Measurements from ENCODE around the gene COBLL1. TPM values are rescaled to one million over a fixed set of nuclear protein-coding genes. Genes with fewer than 3 reads are reported as not detected.
"Not testable (repeated sequence)": the region's sequence is repeated elsewhere in the genome, so short reads cannot be mapped to it uniquely, and the experiment has no call there.

Gene COBLL1
- total RNA-seq, 1 experiment from 2014 or later: 8.0 TPM

DNA sequence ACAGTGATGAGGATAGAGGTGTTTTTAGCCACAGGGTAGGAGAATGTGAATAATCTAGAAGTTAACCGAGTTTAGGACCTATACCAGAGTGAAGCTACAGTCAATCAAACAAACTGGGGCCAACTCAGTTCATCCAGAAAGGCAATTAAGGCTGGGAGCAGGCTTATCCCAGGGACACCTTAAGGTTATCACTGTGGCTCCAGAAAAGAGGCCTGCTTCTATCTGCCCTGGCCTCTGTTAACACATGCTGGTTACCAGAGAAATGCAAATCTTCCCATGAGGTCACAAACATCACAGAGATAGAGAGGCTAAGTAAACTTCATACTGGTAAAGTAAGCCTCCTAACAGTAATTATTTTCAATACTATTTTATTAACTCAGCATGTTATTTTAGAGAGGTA lies 127.2 kb downstream of the COBLL1 start:
- no peaks in the 10 kb centered on the region for H3K27me3 ChIP-seq (ENCODE audit: insufficient read depth, low read depth)
- H3K27ac ChIP-seq: no peak overlapping the region
- BruUV-seq (replicated peaks): no TSS peak
- DNase-seq: no peak
- ChIA-PET POLR2A (ENCODE audit: unreplicated experiment) (no interaction called here), CTCF (interaction anchor here (0.6 kb wide), 1 partner anchor 1533 kb away, joined by 8 read pairs; no protein-coding TSS in a partner anchor)
- no peak overlapping the region for H3K4me2 ChIP-seq
- no peaks in the 10 kb centered on the region for H3K79me2 ChIP-seq (ENCODE audit: low read depth)
- TF ChIP-seq, protein P1, sequence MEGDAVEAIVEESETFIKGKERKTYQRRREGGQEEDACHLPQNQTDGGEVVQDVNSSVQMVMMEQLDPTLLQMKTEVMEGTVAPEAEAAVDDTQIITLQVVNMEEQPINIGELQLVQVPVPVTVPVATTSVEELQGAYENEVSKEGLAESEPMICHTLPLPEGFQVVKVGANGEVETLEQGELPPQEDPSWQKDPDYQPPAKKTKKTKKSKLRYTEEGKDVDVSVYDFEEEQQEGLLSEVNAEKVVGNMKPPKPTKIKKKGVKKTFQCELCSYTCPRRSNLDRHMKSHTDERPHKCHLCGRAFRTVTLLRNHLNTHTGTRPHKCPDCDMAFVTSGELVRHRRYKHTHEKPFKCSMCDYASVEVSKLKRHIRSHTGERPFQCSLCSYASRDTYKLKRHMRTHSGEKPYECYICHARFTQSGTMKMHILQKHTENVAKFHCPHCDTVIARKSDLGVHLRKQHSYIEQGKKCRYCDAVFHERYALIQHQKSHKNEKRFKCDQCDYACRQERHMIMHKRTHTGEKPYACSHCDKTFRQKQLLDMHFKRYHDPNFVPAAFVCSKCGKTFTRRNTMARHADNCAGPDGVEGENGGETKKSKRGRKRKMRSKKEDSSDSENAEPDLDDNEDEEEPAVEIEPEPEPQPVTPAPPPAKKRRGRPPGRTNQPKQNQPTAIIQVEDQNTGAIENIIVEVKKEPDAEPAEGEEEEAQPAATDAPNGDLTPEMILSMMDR (conservative IDR thresholded peaks at IDR 0.05): no peak
- TF ChIP-seq EZH2 (IDR thresholded peaks at IDR 0.05; ENCODE audit: low read depth): no peak
- H3K36me3 ChIP-seq (ENCODE audit: low read depth): no peaks in the 10 kb centered on the region
- no peaks in the 10 kb centered on the region for H3K9me2 ChIP-seq (ENCODE audit: insufficient read depth)
- H3F3A ChIP-seq (ENCODE audit: insufficient read depth, low read depth): no peaks in the 10 kb centered on the region
- H3K4me3 ChIP-seq: no peak overlapping the region
- H4K20me1 ChIP-seq (ENCODE audit: insufficient read depth): no peaks in the 10 kb centered on the region
- H2AFZ ChIP-seq: no peak overlapping the region
- H3K9me3 ChIP-seq (ENCODE audit: insufficient read depth, low read depth): no peaks in the 10 kb centered on the region
- no peaks in the 10 kb centered on the region for H3K4me1 ChIP-seq (replicated peaks; ENCODE audit: insufficient read depth)
- intact Hi-C loops (cut with micrococcal nuclease; ENCODE audit: unreplicated experiment): no loop called here

DNA sequence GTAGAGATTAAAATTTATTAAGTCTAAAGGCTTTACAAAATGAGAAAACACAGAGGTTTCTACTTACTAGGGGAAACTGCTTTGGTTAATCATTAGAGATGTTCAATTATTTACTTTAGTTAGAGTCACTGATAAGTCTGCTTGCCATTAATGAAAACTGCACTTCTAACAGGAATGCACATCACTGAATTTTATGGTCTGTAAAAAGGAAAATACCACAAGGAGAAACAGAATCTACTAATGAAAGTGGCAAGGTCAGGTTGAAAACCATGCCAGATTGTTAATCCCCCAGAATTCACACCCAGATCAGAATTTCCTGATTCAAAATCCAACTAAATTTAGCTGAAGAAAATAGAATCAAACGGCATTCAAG lies 129.9 kb downstream of the COBLL1 start:
- POLR2A ChIA-PET (ENCODE audit: unreplicated experiment): no interaction called here

DNA sequence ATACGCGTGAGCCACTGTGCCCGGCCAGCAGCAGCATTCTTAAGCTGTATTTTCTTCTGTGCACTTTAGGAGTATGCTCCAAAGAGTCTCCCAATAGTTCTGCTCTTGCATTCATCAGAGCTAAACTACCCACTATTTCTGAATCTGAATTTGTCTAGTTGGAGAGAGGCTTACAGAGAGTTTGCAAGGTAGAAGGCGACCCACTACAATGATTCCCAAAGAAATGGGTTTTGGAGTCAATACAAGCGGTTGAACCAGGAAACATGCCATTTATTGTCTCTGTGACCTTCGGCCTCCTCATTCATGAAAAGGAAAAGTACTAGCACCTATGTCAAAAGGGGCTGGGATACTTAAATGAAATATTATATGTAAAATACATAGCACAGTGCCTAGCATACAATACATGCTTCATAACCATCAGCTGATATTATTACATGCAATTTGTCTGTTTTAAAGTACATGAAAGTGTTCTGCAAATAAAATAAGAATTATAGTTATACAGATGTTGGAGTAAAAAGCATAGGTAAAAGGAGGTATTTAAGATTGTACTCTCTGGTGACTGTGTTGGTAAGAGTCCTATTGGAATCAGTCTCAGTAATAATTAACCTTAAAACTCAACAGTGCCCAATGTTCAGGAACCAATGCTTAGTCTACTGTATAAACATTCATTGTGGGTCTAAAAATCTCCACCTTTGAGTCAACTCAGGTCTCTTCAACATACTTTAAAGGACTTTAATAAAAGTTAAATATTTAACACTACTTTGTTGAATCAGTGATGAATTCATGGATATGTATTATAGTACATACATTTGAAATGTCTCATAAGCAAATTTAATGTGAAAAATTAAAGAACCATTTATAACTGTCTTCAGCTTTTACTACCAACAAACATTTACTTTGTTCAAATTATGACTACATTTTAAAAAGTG lies 130.5 kb downstream of the COBLL1 start:
- ChIA-PET POLR2A (ENCODE audit: unreplicated experiment) (no interaction called here), CTCF (no interaction called here)
- no TSS peak for BruUV-seq (replicated peaks)
- TF ChIP-seq, protein P1 (conservative IDR thresholded peaks at IDR 0.05): no peak
- no peak for TF ChIP-seq EZH2 (IDR thresholded peaks at IDR 0.05; ENCODE audit: low read depth)
- Histone ChIP-seq H3K4me1 (replicated peaks; ENCODE audit: insufficient read depth) (no peaks in the 10 kb centered on the region), H3K27ac (no peak overlapping the region), H3K4me2 (no peak overlapping the region), H3K9me2 (ENCODE audit: insufficient read depth) (no peaks in the 10 kb centered on the region), H3K36me3 (ENCODE audit: low read depth) (no peaks in the 10 kb centered on the region), H3F3A (ENCODE audit: insufficient read depth, low read depth) (no peaks in the 10 kb centered on the region), H3K27me3 (ENCODE audit: insufficient read depth, low read depth) (no peaks in the 10 kb centered on the region), H3K9me3 (ENCODE audit: insufficient read depth, low read depth) (no peaks in the 10 kb centered on the region), H3K4me3 (no peak overlapping the region), H2AFZ (no peak overlapping the region), H3K79me2 (ENCODE audit: low read depth) (no peaks in the 10 kb centered on the region), H4K20me1 (ENCODE audit: insufficient read depth) (no peaks in the 10 kb centered on the region)
- no peak for DNase-seq
- intact Hi-C loops (cut with micrococcal nuclease; ENCODE audit: unreplicated experiment): no loop called here

More for the DNA sequence above, 129.9 kb downstream of the COBLL1 start:
- Histone ChIP-seq H3K9me3 (ENCODE audit: insufficient read depth, low read depth) (no peaks in the 10 kb centered on the region), H3K79me2 (ENCODE audit: low read depth) (no peaks in the 10 kb centered on the region), H3F3A (ENCODE audit: insufficient read depth, low read depth) (no peaks in the 10 kb centered on the region), H3K4me1 (replicated peaks; ENCODE audit: insufficient read depth) (no peaks in the 10 kb centered on the region), H3K27ac (no peak overlapping the region), H3K4me3 (no peak overlapping the region), H2AFZ (no peak overlapping the region), H3K36me3 (ENCODE audit: low read depth) (no peaks in the 10 kb centered on the region), H3K4me2 (no peak overlapping the region), H3K27me3 (ENCODE audit: insufficient read depth, low read depth) (no peaks in the 10 kb centered on the region), H3K9me2 (ENCODE audit: insufficient read depth) (no peaks in the 10 kb centered on the region), H4K20me1 (ENCODE audit: insufficient read depth) (no peaks in the 10 kb centered on the region)
- no peak for DNase-seq
- TF ChIP-seq, protein P1 (conservative IDR thresholded peaks at IDR 0.05): no peak
- no peak for TF ChIP-seq EZH2 (IDR thresholded peaks at IDR 0.05; ENCODE audit: low read depth)
- CTCF ChIA-PET: no interaction called here
- intact Hi-C loops (cut with micrococcal nuclease; ENCODE audit: unreplicated experiment): no loop called here
- no TSS peak for BruUV-seq (replicated peaks)

DNA sequence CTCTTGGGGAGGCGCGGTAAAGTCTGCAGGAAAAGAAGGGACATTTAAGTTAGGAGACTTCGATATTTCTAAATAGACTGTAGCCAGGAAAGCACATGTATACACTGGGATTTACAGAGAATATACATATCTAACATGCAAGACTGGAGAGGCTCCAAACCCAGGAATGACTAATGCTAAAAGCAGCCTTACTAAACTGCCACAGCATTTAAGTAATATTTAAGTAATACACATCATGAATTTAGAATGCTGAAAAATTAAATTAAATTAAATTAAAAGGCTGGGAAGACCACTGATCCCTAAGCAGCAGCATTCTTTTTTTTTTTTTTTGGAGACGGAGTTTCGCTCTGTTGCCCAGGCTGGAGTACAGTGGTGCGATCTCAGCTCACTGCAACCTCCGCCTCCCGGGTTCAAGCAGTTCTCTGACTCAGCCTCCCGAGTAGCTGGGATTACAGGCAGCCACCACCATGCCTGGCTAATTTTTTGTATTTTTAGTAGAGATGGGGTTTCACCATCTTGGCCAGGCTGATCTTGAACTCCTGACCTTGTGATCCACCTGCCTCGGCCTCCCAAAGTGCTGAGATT lies 131.3 kb downstream of the COBLL1 start:
- H3K79me2 ChIP-seq (ENCODE audit: low read depth); H3K9me3 ChIP-seq (ENCODE audit: insufficient read depth, low read depth); H3K9me2 ChIP-seq (ENCODE audit: insufficient read depth); POLR2A ChIA-PET (ENCODE audit: unreplicated experiment); DNase-seq; H3K4me2 ChIP-seq; H2AFZ ChIP-seq; H3K27me3 ChIP-seq (ENCODE audit: insufficient read depth, low read depth); H4K20me1 ChIP-seq (ENCODE audit: insufficient read depth); CTCF ChIA-PET; H3K27ac ChIP-seq; H3K36me3 ChIP-seq (ENCODE audit: low read depth); H3K4me3 ChIP-seq; H3F3A ChIP-seq (ENCODE audit: insufficient read depth, low read depth); H3K4me1 ChIP-seq (replicated peaks; ENCODE audit: insufficient read depth); intact Hi-C loops (cut with micrococcal nuclease; ENCODE audit: unreplicated experiment); BruUV-seq (replicated peaks): not testable (repeated sequence)
